HG02973 (cell line): Measurements from ENCODE around the gene SYNDIG1L.

Experiments used
- ATAC-seq: cut with Tn5 transposase; IDR thresholded peaks from one replicate; pipeline ENCODE4 v1.9.1; 2021; ENCODE audit warnings: moderate library complexity; ENCODE audit not compliant: unreplicated experiment

Gene SYNDIG1L

GRCh38 chr14:74364271-74364880, 61.6 kb downstream of the SYNDIG1L start:
- no peak for ATAC-seq

GRCh38 chr14:74362361-74362915, 63.6 kb downstream of the SYNDIG1L start:
- no peak for ATAC-seq

GRCh38 chr14:74360163-74360562, 65.8 kb downstream of the SYNDIG1L start:
- no peak for ATAC-seq

- ATAC-seq = no peak
These were observed 67.7 kb downstream of the SYNDIG1L start for GRCh38 chr14:74358176-74358829.

GRCh38 chr14:74357585-74357984, 68.4 kb downstream of the SYNDIG1L start:
- ATAC-seq = no peak

- no peak for ATAC-seq
These were observed 69.0 kb downstream of the SYNDIG1L start for GRCh38 chr14:74356892-74357575.
